Measurements from ENCODE around the gene ACTG2. TPM values are rescaled to one million over a fixed set of nuclear protein-coding genes. Genes with fewer than 3 reads are reported as not detected.

Gene ACTG2
- total RNA-seq, 4 donors from 2014 or later, result 0.41 to 3.1 (median 1.9) TPM

GRCh38 chr2:73963385-73964120 is 70.7 kb downstream of the ACTG2 start:
- intact Hi-C loops (cut with DNase I; ENCODE audit: low total_unique reads), result no loop called here

GRCh38 chr2:73964223-73964622 is 71.4 kb downstream of the ACTG2 start:
- Histone ChIP-seq H3K27me3 (no peaks in the 10 kb centered on the region), H3K27ac (no peak overlapping the region), H3K4me1 (no peaks in the 10 kb centered on the region), H3K36me3 (peaks cover under 1 to 7% of the 10 kb centered on the region in 2 donors), H3K4me3 (no peak overlapping the region), H3K9me3 (no peaks in the 10 kb centered on the region)
- intact Hi-C loops (cut with DNase I; ENCODE audit: low total_unique reads) (no loop called here), in situ Hi-C loops (cut with MboI; ENCODE audit: low sequenced_read_pairs in 4 of 4) (no loop called here)
- no peak for TF ChIP-seq POLR2A (IDR thresholded peaks at IDR 0.05)
- no peak for TF ChIP-seq CTCF (IDR thresholded peaks at IDR 0.05 in 4 of 5, conservative IDR thresholded peaks at IDR 0.05 in 1 of 5)
- DNase-seq (no peak), ATAC-seq (no peak)

More at GRCh38 chr2:73963385-73964120, 70.7 kb downstream of the ACTG2 start:
- no peaks in the 10 kb centered on the region for H3K4me1 ChIP-seq
- ATAC-seq (no peak), DNase-seq (no peak)
- H3K36me3 ChIP-seq, result peaks cover 4 to 14% of the 10 kb centered on the region in 2 donors
- in situ Hi-C loops (cut with MboI; ENCODE audit: low sequenced_read_pairs in 4 of 4), result no loop called here
- H3K4me3 ChIP-seq, result no peak overlapping the region
- no peaks in the 10 kb centered on the region for H3K9me3 ChIP-seq
- H3K27me3 ChIP-seq, result no peaks in the 10 kb centered on the region
- TF ChIP-seq POLR2A (IDR thresholded peaks at IDR 0.05) (no peak), CTCF (IDR thresholded peaks at IDR 0.05 in 4 of 5, conservative IDR thresholded peaks at IDR 0.05 in 1 of 5) (no peak)
- no peak overlapping the region for H3K27ac ChIP-seq

GRCh38 chr2:73965053-73965452 is 72.2 kb downstream of the ACTG2 start:
- ATAC-seq, result no peak
- Histone ChIP-seq H3K27ac (no peak overlapping the region), H3K4me1 (no peaks in the 10 kb centered on the region), H3K36me3 (no peaks in the 10 kb centered on the region), H3K9me3 (no peaks in the 10 kb centered on the region), H3K27me3 (no peaks in the 10 kb centered on the region), H3K4me3 (no peak overlapping the region)
- in situ Hi-C loops (cut with MboI; ENCODE audit: low sequenced_read_pairs in 4 of 4), result no loop called here
- TF ChIP-seq POLR2A (IDR thresholded peaks at IDR 0.05) (no peak), CTCF (IDR thresholded peaks at IDR 0.05 in 4 of 5, conservative IDR thresholded peaks at IDR 0.05 in 1 of 5) (no peak)
- intact Hi-C loops (cut with DNase I; ENCODE audit: low total_unique reads), result no loop called here
- no peak for DNase-seq

- intact Hi-C loops (cut with DNase I; ENCODE audit: low total_unique reads), result no loop called here
- DNase-seq (no peak), ATAC-seq (no peak)
- Histone ChIP-seq H3K9me3 (no peaks in the 10 kb centered on the region), H3K4me3 (no peak overlapping the region), H3K27ac (no peak overlapping the region), H3K27me3 (no peaks in the 10 kb centered on the region), H3K36me3 (no peaks in the 10 kb centered on the region), H3K4me1 (peaks cover 11 to 16% of the 10 kb centered on the region in 2 donors)
- in situ Hi-C loops (cut with MboI; ENCODE audit: low sequenced_read_pairs in 4 of 4), result no loop called here
- no peak for TF ChIP-seq POLR2A (IDR thresholded peaks at IDR 0.05)
- TF ChIP-seq CTCF (IDR thresholded peaks at IDR 0.05 in 4 of 5, conservative IDR thresholded peaks at IDR 0.05 in 1 of 5), result no peak
These were observed 75.6 kb downstream of the ACTG2 start for GRCh38 chr2:73968357-73968937.

Data from gastrocnemius medialis (tissue), 4 donors.